Measurements from ENCODE around the gene LATS2. TPM values are rescaled to one million over a fixed set of nuclear protein-coding genes. Genes with fewer than 3 reads are reported as not detected.

The LATS2 gene
- total RNA-seq, 1 donor from 2014 or later: 49.0 TPM

GRCh38 chr13:21012211-21012610 is 49.2 kb downstream of the LATS2 start:
- Histone ChIP-seq H3K4me1 (peaks cover 18 to 68% of the 10 kb centered on the region in 2 donors), H3K27ac (no peak overlapping the region), H3K27me3 (no peaks in the 10 kb centered on the region), H3K36me3 (no peaks in the 10 kb centered on the region), H3K9me3 (no peaks in the 10 kb centered on the region), H3K4me3 (no peak overlapping the region)
- no peak for TF ChIP-seq CTCF (IDR thresholded peaks at IDR 0.05)
- DNase-seq (ENCODE audit: low spot score in 2 of 2): no peak
- intact Hi-C loops (cut with DNase I): no loop called here

DNA sequence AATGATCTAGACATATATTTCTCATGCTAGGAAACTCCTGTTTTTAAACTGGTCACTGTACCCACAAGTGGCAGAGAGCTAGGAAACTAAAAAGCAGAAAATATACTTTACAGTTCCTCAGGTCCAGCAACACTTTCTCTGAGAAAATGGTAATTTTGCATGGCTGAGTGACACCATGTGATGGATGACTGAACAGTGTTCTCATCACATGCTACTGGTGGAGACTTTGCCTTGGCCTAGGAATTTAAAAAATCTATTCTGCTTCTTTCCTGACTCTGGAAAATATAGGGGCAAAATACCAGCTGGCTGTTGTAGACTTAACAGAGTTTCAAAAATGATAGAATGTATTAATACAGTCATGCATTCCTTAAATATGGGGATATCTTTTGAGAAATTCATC is 50.0 kb downstream of the LATS2 start:
- no peak overlapping the region for H3K27ac ChIP-seq
- no peak for TF ChIP-seq CTCF (IDR thresholded peaks at IDR 0.05)
- peaks cover 13 to 61% of the 10 kb centered on the region in 2 donors for H3K4me1 ChIP-seq
- intact Hi-C loops (cut with DNase I): no loop called here
- H3K36me3 ChIP-seq: no peaks in the 10 kb centered on the region
- H3K4me3 ChIP-seq: no peak overlapping the region
- DNase-seq (ENCODE audit: low spot score in 2 of 2): no peak
- H3K9me3 ChIP-seq: no peaks in the 10 kb centered on the region
- H3K27me3 ChIP-seq: no peaks in the 10 kb centered on the region

GRCh38 chr13:21010621-21011020 is 50.8 kb downstream of the LATS2 start:
- no peak for DNase-seq (ENCODE audit: low spot score in 2 of 2)
- no peak overlapping the region for H3K27ac ChIP-seq

GRCh38 chr13:21009036-21009435 is 52.4 kb downstream of the LATS2 start:
- Histone ChIP-seq H3K4me1 (peaks cover 8 to 49% of the 10 kb centered on the region in 2 donors), H3K27me3 (no peaks in the 10 kb centered on the region), H3K9me3 (no peaks in the 10 kb centered on the region), H3K4me3 (no peak overlapping the region), H3K36me3 (no peaks in the 10 kb centered on the region), H3K27ac (no peak overlapping the region)
- DNase-seq (ENCODE audit: low spot score in 2 of 2): no peak
- intact Hi-C loops (cut with DNase I): no loop called here
- no peak for TF ChIP-seq CTCF (IDR thresholded peaks at IDR 0.05)

More at GRCh38 chr13:21010621-21011020, 50.8 kb downstream of the LATS2 start:
- Histone ChIP-seq H3K27me3 (no peaks in the 10 kb centered on the region), H3K36me3 (no peaks in the 10 kb centered on the region), H3K9me3 (no peaks in the 10 kb centered on the region), H3K4me1 (peaks cover 11 to 53% of the 10 kb centered on the region in 2 donors), H3K4me3 (no peak overlapping the region)
- intact Hi-C loops (cut with DNase I): no loop called here
- TF ChIP-seq CTCF (IDR thresholded peaks at IDR 0.05): no peak

- DNase-seq (ENCODE audit: low spot score in 2 of 2): no peak
- no peak overlapping the region for H3K27ac ChIP-seq
- no peaks in the 10 kb centered on the region for H3K27me3 ChIP-seq
- peaks cover 0 to 41% of the 10 kb centered on the region in 2 donors for H3K4me1 ChIP-seq
- no peaks in the 10 kb centered on the region for H3K36me3 ChIP-seq
- no peak for TF ChIP-seq CTCF (IDR thresholded peaks at IDR 0.05)
- no peaks in the 10 kb centered on the region for H3K9me3 ChIP-seq
- intact Hi-C loops (cut with DNase I): no loop called here
- no peak overlapping the region for H3K4me3 ChIP-seq
These were observed 53.4 kb downstream of the LATS2 start for GRCh38 chr13:21008026-21008425.

Measured in ascending aorta (tissue), 2 donors.